H7 (cell line): Measurements from ENCODE around the gene TTC4. TPM values are rescaled to one million over a fixed set of nuclear protein-coding genes. Genes with fewer than 3 reads are reported as not detected.

ENCODE experiments used
- DNase-seq: peaks from one replicate; pipeline ENCODE4 v3.0.0; 2012
- H3K27me3 ChIP-seq: 2 replicates; pipeline ENCODE4 v1.6.0; 2011; ENCODE audit warnings: mild to moderate bottlenecking, low read length; ENCODE audit not compliant: control insufficient read depth, insufficient read depth
- H3K36me3 ChIP-seq: replicated peaks from 2 replicates; pipeline ENCODE4 v1.5.1; 2011; ENCODE audit warnings: low read length; ENCODE audit not compliant: control insufficient read depth, insufficient read depth
- H3K4me3 ChIP-seq: 2 replicates; pipeline ENCODE4 v1.5.1; 2011; ENCODE audit warnings: low read depth, mild to moderate bottlenecking, control low read depth, low read length, moderate library complexity; ENCODE audit not compliant: insufficient read depth
- total RNA-seq: library from RNA; depleted of rRNA; stranded (reverse); fragments of >200 nt; shearing (Covaris generic); gene quantifications from 2 replicates; pipeline ENCODE4 v1.2.3, GENCODE V29; 2014; rRNA removed

The TTC4 gene, protein sequence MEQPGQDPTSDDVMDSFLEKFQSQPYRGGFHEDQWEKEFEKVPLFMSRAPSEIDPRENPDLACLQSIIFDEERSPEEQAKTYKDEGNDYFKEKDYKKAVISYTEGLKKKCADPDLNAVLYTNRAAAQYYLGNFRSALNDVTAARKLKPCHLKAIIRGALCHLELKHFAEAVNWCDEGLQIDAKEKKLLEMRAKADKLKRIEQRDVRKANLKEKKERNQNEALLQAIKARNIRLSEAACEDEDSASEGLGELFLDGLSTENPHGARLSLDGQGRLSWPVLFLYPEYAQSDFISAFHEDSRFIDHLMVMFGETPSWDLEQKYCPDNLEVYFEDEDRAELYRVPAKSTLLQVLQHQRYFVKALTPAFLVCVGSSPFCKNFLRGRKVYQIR
- 35.8 and 37.3 TPM in 2 replicates for total RNA-seq

DNA sequence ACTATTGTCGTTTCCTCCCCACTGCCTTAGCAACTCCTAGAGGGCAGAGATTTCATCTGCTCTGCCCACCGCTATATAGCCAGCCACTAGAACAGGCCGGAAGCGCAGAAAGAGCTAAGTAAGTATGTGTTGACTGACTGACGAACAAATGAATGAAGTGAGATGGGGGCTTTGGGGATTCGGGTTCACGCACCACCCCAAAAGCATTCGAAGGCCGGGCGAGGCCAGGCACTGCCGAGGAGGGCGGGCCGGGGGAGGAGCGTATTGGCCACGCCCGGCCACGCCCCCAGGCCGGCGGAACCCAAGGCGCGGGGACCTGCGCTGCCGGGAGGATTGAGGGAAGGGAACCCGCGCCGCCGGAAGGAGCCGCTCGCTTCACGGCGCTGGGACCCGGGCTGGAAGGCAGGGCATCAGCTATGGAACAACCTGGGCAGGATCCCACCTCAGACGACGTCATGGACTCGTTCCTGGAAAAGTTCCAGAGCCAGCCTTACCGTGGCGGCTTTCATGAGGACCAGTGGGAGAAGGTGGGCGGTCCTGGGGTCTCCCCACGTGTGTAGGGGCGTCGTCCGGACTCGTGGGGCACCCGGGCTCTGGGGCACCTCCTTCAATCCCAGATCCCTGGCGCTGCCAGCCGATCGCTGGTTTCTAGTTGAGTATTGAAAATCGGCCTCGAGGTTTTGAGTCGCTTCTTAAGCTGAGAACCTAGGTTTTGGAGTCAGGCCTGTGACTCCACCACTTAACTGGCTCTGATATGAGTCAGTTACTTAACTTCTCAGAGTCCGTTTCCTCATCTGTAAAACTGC is at the start of gene TTC4:
Gene TTC4 (plus strand): TSS at position 369 of the 806 bp plus-strand sequence. CDS start 48 bp downstream, at position 417.
- H3K27me3 ChIP-seq = peaks cover 4% of the 10 kb centered on the region; the same call in 1 of the 2 replicates
- peak within 1 kb of the TSS; percentile 61 for H3K4me3 ChIP-seq
- peak; percentile 97 for DNase-seq
- H3K36me3 ChIP-seq = peaks cover 4% of the 10 kb centered on the region

GRCh38 chr1:54666333-54666732 is 49.3 kb upstream of the TTC4 start:
- no peaks in the 10 kb centered on the region; the same call in 1 of the 2 replicates for H3K27me3 ChIP-seq
- DNase-seq = no peak

DNA sequence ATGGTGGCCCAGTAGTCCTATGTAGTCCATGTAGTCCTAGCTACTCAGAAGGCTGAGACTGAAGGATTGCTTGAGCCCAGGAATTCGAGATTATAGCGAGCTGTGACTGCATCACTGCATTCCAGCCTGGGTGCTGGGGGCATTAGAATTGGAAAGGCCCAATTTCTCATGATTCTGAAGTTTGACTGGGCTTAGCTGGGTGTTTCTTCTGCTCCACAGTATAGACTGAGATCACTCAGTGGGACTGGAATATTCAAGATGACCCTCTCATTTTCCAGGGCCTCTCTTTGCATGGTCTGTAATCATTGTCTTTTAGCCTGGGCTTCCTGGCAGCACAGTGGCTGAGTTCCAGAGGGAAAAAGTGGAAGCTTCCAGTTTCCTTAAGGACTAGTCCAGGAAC is 47.9 kb upstream of the TTC4 start:
- no peak overlapping the region for H3K4me3 ChIP-seq
- DNase-seq = no peak
- no peaks in the 10 kb centered on the region for H3K36me3 ChIP-seq
- no peaks in the 10 kb centered on the region; the same call in 1 of the 2 replicates for H3K27me3 ChIP-seq

More at GRCh38 chr1:54666333-54666732, 49.3 kb upstream of the TTC4 start:
- no peaks in the 10 kb centered on the region for H3K36me3 ChIP-seq
- H3K4me3 ChIP-seq = no peak overlapping the region

DNA sequence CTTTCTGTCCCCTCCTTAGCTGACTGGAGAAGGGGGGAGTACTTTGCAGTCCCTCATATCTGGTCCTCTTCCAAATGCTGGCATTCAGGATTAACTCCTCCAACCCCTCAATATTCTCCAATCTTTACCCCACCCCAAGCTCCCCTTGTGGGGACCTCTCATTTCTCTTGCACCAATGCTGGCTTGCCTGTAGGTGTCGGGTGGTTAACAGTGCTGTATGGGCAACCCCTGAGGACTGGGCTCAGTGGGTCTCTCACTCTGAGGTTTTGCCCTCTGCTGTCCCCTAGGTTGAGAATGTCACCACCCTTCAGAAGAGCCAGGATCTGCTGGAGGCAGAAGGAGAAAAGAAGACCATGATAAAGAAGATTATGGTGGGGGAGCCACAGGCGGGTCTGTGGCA is 47.1 kb upstream of the TTC4 start:
- H3K4me3 ChIP-seq = no peak overlapping the region
- peak; percentile 55 for DNase-seq
- no peaks in the 10 kb centered on the region for H3K36me3 ChIP-seq
- peaks cover 1% of the 10 kb centered on the region; the same call in 1 of the 2 replicates for H3K27me3 ChIP-seq

GRCh38 chr1:54671985-54672608 is 43.6 kb upstream of the TTC4 start:
- peak; percentile 91 for DNase-seq
- no peaks in the 10 kb centered on the region for H3K36me3 ChIP-seq
- no peak overlapping the region for H3K4me3 ChIP-seq
- peaks cover 1% of the 10 kb centered on the region; the same call in 1 of the 2 replicates for H3K27me3 ChIP-seq

GRCh38 chr1:54678776-54679643 is 36.7 kb upstream of the TTC4 start:
- Histone ChIP-seq H3K27me3 (no peaks in the 10 kb centered on the region), H3K36me3 (no peaks in the 10 kb centered on the region), H3K4me3 (no peak overlapping the region)
- DNase-seq = peak; percentile 39

GRCh38 chr1:54679706-54680105 is 36.0 kb upstream of the TTC4 start:
- H3K4me3 ChIP-seq = no peak overlapping the region
- no peaks in the 10 kb centered on the region for H3K27me3 ChIP-seq
- H3K36me3 ChIP-seq = no peaks in the 10 kb centered on the region
- peak; percentile 34 for DNase-seq

DNA sequence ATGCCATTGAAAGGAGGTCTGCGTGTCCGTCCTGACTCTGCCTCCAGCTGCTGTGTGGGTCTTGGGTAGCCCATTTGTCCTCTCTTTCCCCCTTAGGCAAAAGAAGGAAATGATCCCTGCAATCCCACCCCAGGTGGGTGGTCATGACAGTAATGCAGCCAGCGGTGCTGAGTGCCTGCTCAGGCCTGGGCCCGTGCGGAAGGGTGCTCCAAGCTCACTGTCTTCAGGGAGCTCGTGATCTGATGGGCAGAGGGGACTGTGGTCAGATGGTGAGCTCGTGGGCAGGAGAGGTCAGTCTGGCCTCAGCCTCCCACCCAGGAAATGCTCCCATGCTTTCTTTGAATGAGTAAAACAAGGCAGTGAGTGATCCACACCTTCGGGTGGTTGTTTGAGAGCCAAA is 35.3 kb upstream of the TTC4 start:
- H3K27me3 ChIP-seq = no peaks in the 10 kb centered on the region
- H3K4me3 ChIP-seq = no peak overlapping the region
- no peaks in the 10 kb centered on the region for H3K36me3 ChIP-seq
- peak; percentile 15 for DNase-seq

DNA sequence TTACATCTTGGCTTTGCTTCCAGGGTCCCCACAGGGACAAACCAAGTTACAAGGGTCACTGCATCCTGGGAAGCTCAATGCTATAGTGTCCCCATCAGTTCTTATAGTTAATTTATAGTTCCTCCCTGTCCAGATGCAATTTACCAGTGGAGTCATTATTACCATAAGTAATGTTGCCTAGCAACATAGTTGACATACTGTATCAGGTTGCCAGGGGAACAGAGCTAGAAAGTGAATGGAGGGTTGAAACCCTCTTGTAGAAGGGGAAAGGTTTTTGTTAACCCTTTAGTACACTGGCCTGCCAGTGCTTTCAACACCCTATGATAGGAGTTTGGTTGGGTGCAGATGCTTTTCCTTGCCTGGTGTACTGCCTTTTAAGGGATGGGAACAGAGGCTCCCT is 34.3 kb upstream of the TTC4 start:
- DNase-seq = peak; percentile 64
- Histone ChIP-seq H3K4me3 (no peak overlapping the region), H3K27me3 (no peaks in the 10 kb centered on the region), H3K36me3 (no peaks in the 10 kb centered on the region)

GRCh38 chr1:54683453-54683852 is 32.2 kb upstream of the TTC4 start:
- no peaks in the 10 kb centered on the region for H3K27me3 ChIP-seq
- H3K36me3 ChIP-seq = no peaks in the 10 kb centered on the region
- DNase-seq = no peak
- H3K4me3 ChIP-seq = no peak overlapping the region

GRCh38 chr1:54685335-54685905 is 30.2 kb upstream of the TTC4 start:
- no peaks in the 10 kb centered on the region for H3K27me3 ChIP-seq
- no peaks in the 10 kb centered on the region for H3K36me3 ChIP-seq
- H3K4me3 ChIP-seq = no peak overlapping the region
- DNase-seq = no peak

GRCh38 chr1:54686155-54686554 is 29.5 kb upstream of the TTC4 start:
- DNase-seq = no peak
- Histone ChIP-seq H3K4me3 (no peak overlapping the region), H3K36me3 (no peaks in the 10 kb centered on the region), H3K27me3 (no peaks in the 10 kb centered on the region)

- no peaks in the 10 kb centered on the region for H3K36me3 ChIP-seq
- H3K4me3 ChIP-seq = no peak overlapping the region
- DNase-seq = no peak
- no peaks in the 10 kb centered on the region; the same call in 1 of the 2 replicates for H3K27me3 ChIP-seq
These were observed 20.9 kb upstream of the TTC4 start for GRCh38 chr1:54694771-54695170.
